ENCODE measurements around the gene COL5A3. TPM values are rescaled to one million over a fixed set of nuclear protein-coding genes. Genes with fewer than 3 reads are reported as not detected.
A peak's percentile ranks its signal among the peaks of the same experiment; 100 is the strongest.

Gene COL5A3

GRCh38 chr19:9912551-9913236 lies 97.6 kb downstream of the COL5A3 start:
- Histone ChIP-seq H3K23ac (ENCODE audit: low read length in 2 of 2) (no peak overlapping the region), H3K36me3 (ENCODE audit: control insufficient read depth in 1 of 2, insufficient read depth in 2 of 2, low read depth in 1 of 2, low read length in 2 of 2) (no peaks in the 10 kb centered on the region)

GRCh38 chr19:9911524-9912185 lies 98.6 kb downstream of the COL5A3 start:
- Histone ChIP-seq H3K79me1 (replicated peaks; ENCODE audit: low read length, poor library complexity, severe bottlenecking) (no peaks in the 10 kb centered on the region), H3K23ac (ENCODE audit: low read length in 2 of 2) (no peak overlapping the region), H4K91ac (ENCODE audit: low read length) (no peak overlapping the region), H3K27me3 (ENCODE audit: control insufficient read depth in 1 of 2, insufficient read depth in 1 of 2, low read length in 2 of 2) (peaks cover 36 to 37% of the 10 kb centered on the region in 2 experiments), H3K9me3 (ENCODE audit: control insufficient read depth, low read length) (no peaks in the 10 kb centered on the region), H2AFZ (ENCODE audit: low read depth, low read length) (no peak overlapping the region), H3K27ac (ENCODE audit: low read length, poor library complexity, severe bottlenecking) (no peak overlapping the region), H2BK120ac (ENCODE audit: low read depth, low read length) (no peak overlapping the region), H2BK12ac (ENCODE audit: low read length in 2 of 2) (no peak overlapping the region), H2AK5ac (ENCODE audit: low read length, severe bottlenecking) (no peak overlapping the region), H3K18ac (ENCODE audit: low read depth in 1 of 2, low read length in 2 of 2) (no peak overlapping the region), H4K8ac (ENCODE audit: low read length) (no peak overlapping the region), H3K4me2 (ENCODE audit: low read length, poor library complexity, severe bottlenecking) (no peak overlapping the region), H3K4ac (ENCODE audit: low read depth in 1 of 2, low read length in 2 of 2) (no peak overlapping the region), H2BK5ac (ENCODE audit: low read depth, low read length, poor library complexity, severe bottlenecking) (no peak overlapping the region), H3K14ac (ENCODE audit: low read length in 2 of 2) (no peak overlapping the region), H3K4me1 (ENCODE audit: control insufficient read depth, insufficient read depth, low read depth, low read length) (peaks cover 15% of the 10 kb centered on the region), H3K9ac (ENCODE audit: low read length) (no peak overlapping the region), H3K36me3 (ENCODE audit: control insufficient read depth in 1 of 2, insufficient read depth in 2 of 2, low read depth in 1 of 2, low read length in 2 of 2) (no peaks in the 10 kb centered on the region), H2BK15ac (ENCODE audit: low read depth, poor library complexity, severe bottlenecking) (no peak overlapping the region), H3K4me3 (ENCODE audit: insufficient read depth in 1 of 2, low read depth in 1 of 2, low read length in 2 of 2) (no peak overlapping the region)
- 86% methylated on average over 6 of the region's 6 CpGs for WGBS
- no peak for DNase-seq

More at GRCh38 chr19:9912551-9913236, 97.6 kb downstream of the COL5A3 start:
- Histone ChIP-seq H3K79me1 (replicated peaks; ENCODE audit: low read length, poor library complexity, severe bottlenecking) (no peaks in the 10 kb centered on the region), H2BK120ac (ENCODE audit: low read depth, low read length) (no peak overlapping the region), H3K9ac (ENCODE audit: low read length) (no peak overlapping the region), H3K18ac (ENCODE audit: low read depth in 1 of 2, low read length in 2 of 2) (no peak overlapping the region), H3K27me3 (ENCODE audit: control insufficient read depth in 1 of 2, insufficient read depth in 1 of 2, low read length in 2 of 2) (peaks cover 36 to 37% of the 10 kb centered on the region in 2 experiments), H3K9me3 (ENCODE audit: control insufficient read depth, low read length) (no peaks in the 10 kb centered on the region), H2AFZ (ENCODE audit: low read depth, low read length) (no peak overlapping the region), H3K4me2 (ENCODE audit: low read length, poor library complexity, severe bottlenecking) (peak overlapping the region; percentile 74), H2AK5ac (ENCODE audit: low read length, severe bottlenecking) (no peak overlapping the region), H3K14ac (ENCODE audit: low read length in 2 of 2) (no peak overlapping the region), H2BK12ac (ENCODE audit: low read length in 2 of 2) (no peak overlapping the region), H2BK15ac (ENCODE audit: low read depth, poor library complexity, severe bottlenecking) (no peak overlapping the region), H4K8ac (ENCODE audit: low read length) (no peak overlapping the region), H4K91ac (ENCODE audit: low read length) (no peak overlapping the region), H3K4ac (ENCODE audit: low read depth in 1 of 2, low read length in 2 of 2) (no peak overlapping the region), H3K4me1 (ENCODE audit: control insufficient read depth, insufficient read depth, low read depth, low read length) (peaks cover 15% of the 10 kb centered on the region), H3K27ac (ENCODE audit: low read length, poor library complexity, severe bottlenecking) (no peak overlapping the region), H3K4me3 (ENCODE audit: insufficient read depth in 1 of 2, low read depth in 1 of 2, low read length in 2 of 2) (peak overlapping the region in 1 of 2 experiments; percentile 55), H2BK5ac (ENCODE audit: low read depth, low read length, poor library complexity, severe bottlenecking) (no peak overlapping the region)
- 20% methylated on average over 23 of the region's 24 CpGs for WGBS
- no peak for DNase-seq

DNA sequence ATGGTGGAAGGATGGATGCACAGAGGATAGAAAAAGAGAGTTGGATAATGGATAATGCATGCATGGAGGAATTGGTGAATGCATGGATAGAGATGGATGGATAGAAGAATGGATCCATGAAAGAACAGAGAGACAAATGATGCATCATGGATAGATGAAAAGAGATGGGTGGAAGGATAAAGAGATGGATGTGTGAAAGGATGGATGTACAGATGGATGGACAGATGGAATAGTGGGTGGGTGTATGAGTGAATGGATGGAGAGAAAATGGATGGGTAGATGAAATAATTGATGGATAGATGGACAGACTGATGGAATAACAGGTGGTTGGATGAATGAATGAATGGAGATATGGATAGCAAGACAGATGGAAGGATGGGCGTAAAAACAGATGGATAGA lies 99.7 kb downstream of the COL5A3 start:
- Histone ChIP-seq H3K27ac (ENCODE audit: low read length, poor library complexity, severe bottlenecking) (no peak overlapping the region), H2BK5ac (ENCODE audit: low read depth, low read length, poor library complexity, severe bottlenecking) (no peak overlapping the region), H3K4me1 (ENCODE audit: control insufficient read depth, insufficient read depth, low read depth, low read length) (peaks cover 15% of the 10 kb centered on the region), H3K23ac (ENCODE audit: low read length in 2 of 2) (no peak overlapping the region), H3K27me3 (ENCODE audit: control insufficient read depth in 1 of 2, insufficient read depth in 1 of 2, low read length in 2 of 2) (peaks cover 36 to 46% of the 10 kb centered on the region in 2 experiments), H2BK120ac (ENCODE audit: low read depth, low read length) (no peak overlapping the region), H3K4me2 (ENCODE audit: low read length, poor library complexity, severe bottlenecking) (no peak overlapping the region), H3K79me1 (replicated peaks; ENCODE audit: low read length, poor library complexity, severe bottlenecking) (no peaks in the 10 kb centered on the region), H4K91ac (ENCODE audit: low read length) (no peak overlapping the region), H3K14ac (ENCODE audit: low read length in 2 of 2) (no peak overlapping the region), H2BK15ac (ENCODE audit: low read depth, poor library complexity, severe bottlenecking) (no peak overlapping the region), H3K4ac (ENCODE audit: low read depth in 1 of 2, low read length in 2 of 2) (no peak overlapping the region), H3K9ac (ENCODE audit: low read length) (no peak overlapping the region), H3K18ac (ENCODE audit: low read depth in 1 of 2, low read length in 2 of 2) (no peak overlapping the region), H3K4me3 (ENCODE audit: insufficient read depth in 1 of 2, low read depth in 1 of 2, low read length in 2 of 2) (no peak overlapping the region), H3K9me3 (ENCODE audit: control insufficient read depth, low read length) (no peaks in the 10 kb centered on the region), H4K8ac (ENCODE audit: low read length) (no peak overlapping the region), H2AFZ (ENCODE audit: low read depth, low read length) (no peak overlapping the region), H2AK5ac (ENCODE audit: low read length, severe bottlenecking) (no peak overlapping the region), H3K36me3 (ENCODE audit: control insufficient read depth in 1 of 2, insufficient read depth in 2 of 2, low read depth in 1 of 2, low read length in 2 of 2) (no peaks in the 10 kb centered on the region), H2BK12ac (ENCODE audit: low read length in 2 of 2) (no peak overlapping the region)
- 88% methylated on average over 1 of the region's 1 CpG for WGBS
- no peak for DNase-seq

Small RNA genes lying within 50 kb of the gene (small RNA-seq; reads per million reads assigned to genes)
- not detected for gene MIR5589 (ENCODE audit: low read depth)
